WTC11 (cell line): ENCODE results near the gene CELSR1. TPM values are rescaled to one million over a fixed set of nuclear protein-coding genes. Genes with fewer than 3 reads are reported as not detected.

Source experiments
- ATAC-seq: fragments of 200-7000 bp; cut with Tn5 transposase; 2 replicates; pipeline ENCODE4 v1.10.0; 2021; ENCODE audit warnings: mild to moderate bottlenecking, moderate library complexity
- CTCF ChIA-PET: fragments of 300-600 bp; sonication (Branson Sonifier 250); formaldehyde crosslinking; loops from one replicate; lab custom pipeline; 2021; ENCODE audit warnings: antibody characterized with exemption; lab: Charles Lee
- POLR2A ChIA-PET: fragments of 350-600 bp; sonication (Branson Sonifier 250); formaldehyde crosslinking; loops from one replicate; lab custom pipeline; 2021; ENCODE audit warnings: antibody characterized with exemption; lab: Charles Lee
- DNase-seq: peaks from one replicate; pipeline ENCODE4 v3.0.0; 2021; ENCODE audit warnings: low spot score
- H3K27ac Mint-ChIP-seq: 2 replicates; pipeline ENCODE4 v1.8.0; 2021; ENCODE audit warnings: mixed read lengths
- H3K27me3 Mint-ChIP-seq: 2 replicates; pipeline ENCODE4 v1.8.0; 2021; ENCODE audit warnings: low read depth, mild to moderate bottlenecking, moderate library complexity, mixed read lengths
- H3K36me3 Mint-ChIP-seq: 2 replicates; pipeline ENCODE4 v1.8.0; 2021; ENCODE audit warnings: mixed read lengths
- H3K4me1 Mint-ChIP-seq: 2 replicates; pipeline ENCODE4 v1.8.0; 2022; ENCODE audit warnings: mixed read lengths
- H3K4me3 Mint-ChIP-seq: 2 replicates; pipeline ENCODE4 v1.8.0; 2021; ENCODE audit warnings: mild to moderate bottlenecking, moderate library complexity, mixed read lengths
- H3K9me3 Mint-ChIP-seq: 2 replicates; pipeline ENCODE4 v1.8.0; 2021; ENCODE audit warnings: mixed read lengths
- ATF1 ChIP-seq: sonication (generic); formaldehyde crosslinking; IDR thresholded peaks from 2 replicates; pipeline ENCODE4 v1.8.1; 2023; ENCODE audit warnings: mild to moderate bottlenecking, moderate library complexity, missing genetic modification reagents
- ATF2 ChIP-seq: sonication (generic); formaldehyde crosslinking; IDR thresholded peaks from 2 replicates; pipeline ENCODE4 v1.8.1; 2022; ENCODE audit warnings: low read depth, missing genetic modification reagents, borderline replicate concordance
- CBFB ChIP-seq: sonication (generic); formaldehyde crosslinking; IDR thresholded peaks from 2 replicates; pipeline ENCODE4 v1.8.1; 2022; ENCODE audit warnings: mild to moderate bottlenecking, low read depth, missing genetic modification reagents
- HMGA2 ChIP-seq: fragments of 250-450 bp; sonication (Bioruptor Pico); IDR thresholded peaks from 2 replicates; pipeline ENCODE4 v1.4.0; 2021; ENCODE audit warnings: mild to moderate bottlenecking, moderate library complexity
- JUN ChIP-seq: sonication (generic); formaldehyde crosslinking; IDR thresholded peaks from 2 replicates; pipeline ENCODE4 v1.8.0; 2023; ENCODE audit warnings: mild to moderate bottlenecking, missing genetic modification reagents
- MXD4 ChIP-seq: fragments of 250-450 bp; sonication (Bioruptor Pico); IDR thresholded peaks from 2 replicates; pipeline ENCODE4 v1.8.0; 2021; ENCODE audit warnings: mild to moderate bottlenecking, moderate library complexity, borderline replicate concordance
- NR3C1 ChIP-seq: sonication (generic); formaldehyde crosslinking; conservative IDR thresholded peaks from 2 replicates; pipeline ENCODE4 v1.8.1; 2023; ENCODE audit warnings: low read depth, mild to moderate bottlenecking, missing genetic modification reagents
- ZNF425 ChIP-seq: fragments of 250-450 bp; sonication (Bioruptor Pico); conservative IDR thresholded peaks from 2 replicates; pipeline ENCODE4 v1.9.0; 2021; ENCODE audit warnings: mild to moderate bottlenecking
- total RNA-seq: library from RNA; stranded (reverse); gene quantifications from 3 replicates; pipeline ENCODE4 v1.2.3, GENCODE V29; 2021
- TF ChIP-seq, protein P1 (sequence below): sonication (generic); formaldehyde crosslinking; IDR thresholded peaks from 2 replicates; pipeline ENCODE4 v1.8.0; 2022; ENCODE audit warnings: mild to moderate bottlenecking, missing genetic modification reagents
- TF ChIP-seq, protein P2 (sequence below): sonication (generic); formaldehyde crosslinking; conservative IDR thresholded peaks from 2 replicates; pipeline ENCODE4 v1.8.1; 2022; ENCODE audit warnings: mild to moderate bottlenecking, missing genetic modification reagents
- TF ChIP-seq, protein P3 (sequence below): sonication (generic); formaldehyde crosslinking; IDR thresholded peaks from 2 replicates; pipeline ENCODE4 v1.8.1; 2022; ENCODE audit warnings: mild to moderate bottlenecking, missing genetic modification reagents, moderate library complexity, borderline replicate concordance

CELSR1 gene
- total RNA-seq, 1 experiment from 2014 or later: 16.8 TPM

DNA sequence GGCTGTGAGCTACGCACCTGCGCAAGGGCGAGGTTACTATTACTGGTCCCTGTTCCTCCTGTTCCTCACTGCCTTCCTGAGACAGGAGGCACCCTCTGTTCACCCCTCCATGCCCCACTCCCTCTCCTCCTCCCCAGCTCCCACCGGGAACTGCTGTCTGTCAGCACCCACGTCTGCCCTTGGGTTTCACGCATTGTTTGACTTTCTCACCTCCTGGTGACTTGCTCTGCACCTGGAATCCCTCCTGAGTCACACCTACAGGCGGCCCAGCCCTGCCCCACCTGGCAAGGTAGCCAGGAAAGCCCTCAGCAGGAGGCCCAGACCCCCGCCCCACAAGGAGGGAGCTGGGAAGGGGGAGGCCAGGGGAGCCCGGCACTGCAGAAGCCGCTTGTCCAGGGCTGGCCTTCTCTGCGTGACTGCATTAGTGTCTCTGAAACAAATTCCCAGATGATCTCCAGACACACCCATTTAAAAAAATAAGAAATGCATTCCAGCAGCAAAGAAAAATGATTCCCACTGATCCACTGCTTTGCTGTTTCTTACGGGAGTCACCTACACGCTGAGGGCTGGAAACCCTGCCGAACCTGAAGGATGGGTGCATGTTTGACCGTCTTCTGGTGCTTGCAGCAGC lies 86.4 kb downstream of the CELSR1 start (continued):
- TF ChIP-seq ZNF425 (CRISPR knock-in tag): no peak
- TF ChIP-seq NR3C1 (CRISPR knock-in tag): no peak
- no peak for TF ChIP-seq CBFB

DNA sequence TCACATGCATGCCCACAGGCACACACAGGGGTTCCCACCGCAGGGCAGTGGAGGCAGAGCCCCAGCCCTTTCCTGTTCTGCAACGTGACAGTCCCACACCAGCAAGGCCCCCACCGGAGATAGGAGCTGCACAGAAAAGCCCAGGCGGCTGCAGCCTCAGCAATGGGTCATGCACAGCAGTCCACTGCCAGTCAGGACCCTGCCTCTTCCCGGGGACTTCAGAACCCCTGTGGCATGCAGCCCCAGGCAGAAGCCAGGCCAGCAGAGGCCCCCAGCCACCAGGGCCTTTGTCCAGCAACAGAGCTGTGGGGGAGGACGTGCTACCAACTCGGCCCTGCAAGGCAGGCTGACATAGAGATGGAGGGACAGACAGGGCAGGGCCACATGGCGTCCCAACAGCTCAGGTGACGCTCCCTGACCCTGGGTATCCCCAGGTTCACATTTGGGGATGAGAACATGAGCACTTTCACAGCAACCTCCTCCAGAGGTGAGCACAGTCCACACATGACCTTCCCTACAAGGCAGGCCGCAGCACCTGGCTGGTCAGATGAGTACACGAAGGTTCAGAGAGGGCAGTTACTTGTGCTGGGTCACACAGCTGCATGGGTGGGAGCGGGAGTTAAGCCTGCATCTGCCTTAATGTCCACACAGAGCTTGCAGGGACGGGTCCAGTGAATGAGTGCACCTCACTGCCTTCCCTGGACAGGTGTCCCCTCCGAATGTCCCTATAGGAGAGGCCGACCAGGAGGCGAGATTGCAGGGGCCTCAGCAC lies 87.3 kb downstream of the CELSR1 start:
- Mint-ChIP-seq H3K4me1 (no peaks in the 10 kb centered on the region), H3K27ac (no peak overlapping the region), H3K4me3 (no peak overlapping the region), H3K36me3 (no peaks in the 10 kb centered on the region), H3K9me3 (no peaks in the 10 kb centered on the region), H3K27me3 (no peaks in the 10 kb centered on the region)
- ATAC-seq: no peak
- ChIA-PET POLR2A (no interaction called here), CTCF (interaction anchor here (1.5 to 1.9 kb wide), 2 partner anchors 83 to 114 kb away, joined by 4 to 11 read pairs; no protein-coding TSS in a partner anchor)
- TF ChIP-seq MXD4 (CRISPR knock-in tag): no peak
- DNase-seq: no peak

- POLR2A ChIA-PET: no interaction called here
- H3K4me3 Mint-ChIP-seq: no peak overlapping the region
- no peak for ATAC-seq
- no peak overlapping the region for H3K27ac Mint-ChIP-seq
- CTCF ChIA-PET: interaction anchor here (0.6 to 1.4 kb wide), 2 partner anchors 81 to 319 kb away, joined by 3 read pairs; no protein-coding TSS in a partner anchor
- H3K9me3 Mint-ChIP-seq: no peaks in the 10 kb centered on the region
- H3K36me3 Mint-ChIP-seq: no peaks in the 10 kb centered on the region
- no peak for TF ChIP-seq HMGA2 (CRISPR knock-in tag)
- no peak for TF ChIP-seq JUN (CRISPR knock-in tag)
- no peak for DNase-seq
- peaks cover 3% of the 10 kb centered on the region for H3K4me1 Mint-ChIP-seq
- H3K27me3 Mint-ChIP-seq: no peaks in the 10 kb centered on the region
Observed at GRCh38 chr22:46449116-46449691, 88.2 kb downstream of the CELSR1 start.

- DNase-seq (no peak), ATAC-seq (no peak)
- peaks cover 10% of the 10 kb centered on the region for H3K4me1 Mint-ChIP-seq
- no peaks in the 10 kb centered on the region for H3K36me3 Mint-ChIP-seq
- TF ChIP-seq, protein P1, sequence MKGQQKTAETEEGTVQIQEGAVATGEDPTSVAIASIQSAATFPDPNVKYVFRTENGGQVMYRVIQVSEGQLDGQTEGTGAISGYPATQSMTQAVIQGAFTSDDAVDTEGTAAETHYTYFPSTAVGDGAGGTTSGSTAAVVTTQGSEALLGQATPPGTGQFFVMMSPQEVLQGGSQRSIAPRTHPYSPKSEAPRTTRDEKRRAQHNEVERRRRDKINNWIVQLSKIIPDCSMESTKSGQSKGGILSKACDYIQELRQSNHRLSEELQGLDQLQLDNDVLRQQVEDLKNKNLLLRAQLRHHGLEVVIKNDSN (CRISPR knock-in tag): no peak
- TF ChIP-seq, protein P2, sequence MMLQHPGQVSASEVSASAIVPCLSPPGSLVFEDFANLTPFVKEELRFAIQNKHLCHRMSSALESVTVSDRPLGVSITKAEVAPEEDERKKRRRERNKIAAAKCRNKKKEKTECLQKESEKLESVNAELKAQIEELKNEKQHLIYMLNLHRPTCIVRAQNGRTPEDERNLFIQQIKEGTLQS (CRISPR knock-in tag): no peak
- TF ChIP-seq, protein P3, sequence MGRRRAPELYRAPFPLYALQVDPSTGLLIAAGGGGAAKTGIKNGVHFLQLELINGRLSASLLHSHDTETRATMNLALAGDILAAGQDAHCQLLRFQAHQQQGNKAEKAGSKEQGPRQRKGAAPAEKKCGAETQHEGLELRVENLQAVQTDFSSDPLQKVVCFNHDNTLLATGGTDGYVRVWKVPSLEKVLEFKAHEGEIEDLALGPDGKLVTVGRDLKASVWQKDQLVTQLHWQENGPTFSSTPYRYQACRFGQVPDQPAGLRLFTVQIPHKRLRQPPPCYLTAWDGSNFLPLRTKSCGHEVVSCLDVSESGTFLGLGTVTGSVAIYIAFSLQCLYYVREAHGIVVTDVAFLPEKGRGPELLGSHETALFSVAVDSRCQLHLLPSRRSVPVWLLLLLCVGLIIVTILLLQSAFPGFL (CRISPR knock-in tag): no peak
- no peak for TF ChIP-seq ATF2 (CRISPR knock-in tag)
- TF ChIP-seq ATF1 (CRISPR knock-in tag): no peak
- no peaks in the 10 kb centered on the region for H3K27me3 Mint-ChIP-seq
- H3K4me3 Mint-ChIP-seq: no peak overlapping the region
- no peaks in the 10 kb centered on the region for H3K9me3 Mint-ChIP-seq
- ChIA-PET CTCF (interaction anchor here (1.4 kb wide), 2 partner anchors 81 to 115 kb away, joined by 3 to 4 read pairs; no protein-coding TSS in a partner anchor), POLR2A (no interaction called here)
- H3K27ac Mint-ChIP-seq: no peak overlapping the region
Observed at GRCh38 chr22:46448333-46448732, 89.1 kb downstream of the CELSR1 start.
